ENCODE measurements around the gene TGFB1. TPM values are rescaled to one million over a fixed set of nuclear protein-coding genes. Genes with fewer than 3 reads are reported as not detected.

The TGFB1 gene
- total RNA-seq, 4 donors from 2014 or later = 11.4 to 26.9 (median 22.2) TPM

DNA sequence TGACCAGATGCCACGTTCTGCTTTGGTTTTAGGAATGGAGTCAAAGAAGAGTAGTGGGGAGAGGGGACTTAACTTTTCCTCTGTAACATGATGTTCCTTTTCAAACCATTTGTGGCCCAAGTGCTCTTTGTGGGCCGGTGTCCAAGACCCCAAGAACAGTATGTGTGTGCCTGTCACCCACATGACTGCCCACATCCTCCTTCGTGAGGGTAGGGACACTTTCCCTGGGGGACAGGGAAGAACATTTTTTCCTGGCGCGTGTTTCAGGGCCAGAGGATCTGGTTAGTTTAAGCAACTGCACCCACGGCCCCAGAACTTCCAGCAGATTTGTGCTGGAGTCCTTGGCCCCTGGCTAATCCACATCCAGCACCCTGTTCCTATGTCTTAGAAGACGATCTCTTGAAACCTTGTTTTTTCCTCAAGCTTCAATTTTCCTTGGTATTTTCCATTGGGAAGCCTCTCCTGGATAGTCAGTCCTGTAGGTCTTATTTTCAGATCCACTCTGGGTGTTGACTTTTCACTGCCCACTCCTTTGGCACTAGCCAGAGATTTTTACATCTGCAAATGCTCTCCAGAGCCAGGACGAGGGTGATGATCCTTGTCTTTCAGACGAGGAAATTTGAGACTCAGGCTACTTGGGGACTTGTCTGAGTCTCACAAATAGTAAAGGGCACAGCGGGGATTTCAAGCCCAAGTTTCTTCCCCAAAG, 54.5 kb downstream of the TGFB1 start:
- H3K4me3 ChIP-seq (ENCODE audit: low read depth, poor library complexity, severe bottlenecking) = no peak overlapping the region
- intact Hi-C loops (cut with DNase I; ENCODE audit: low total_unique reads) = no loop called here
- WGBS, 2 donors = 43 to 50% methylated on average over 10 of the region's 10 CpGs
- peak in 1 of 2 donors; percentile 64 for DNase-seq (ENCODE audit: low spot score in 2 of 2)
- TF ChIP-seq POLR2A (IDR thresholded peaks at IDR 0.05) = no peak
- TF ChIP-seq, protein P1, sequence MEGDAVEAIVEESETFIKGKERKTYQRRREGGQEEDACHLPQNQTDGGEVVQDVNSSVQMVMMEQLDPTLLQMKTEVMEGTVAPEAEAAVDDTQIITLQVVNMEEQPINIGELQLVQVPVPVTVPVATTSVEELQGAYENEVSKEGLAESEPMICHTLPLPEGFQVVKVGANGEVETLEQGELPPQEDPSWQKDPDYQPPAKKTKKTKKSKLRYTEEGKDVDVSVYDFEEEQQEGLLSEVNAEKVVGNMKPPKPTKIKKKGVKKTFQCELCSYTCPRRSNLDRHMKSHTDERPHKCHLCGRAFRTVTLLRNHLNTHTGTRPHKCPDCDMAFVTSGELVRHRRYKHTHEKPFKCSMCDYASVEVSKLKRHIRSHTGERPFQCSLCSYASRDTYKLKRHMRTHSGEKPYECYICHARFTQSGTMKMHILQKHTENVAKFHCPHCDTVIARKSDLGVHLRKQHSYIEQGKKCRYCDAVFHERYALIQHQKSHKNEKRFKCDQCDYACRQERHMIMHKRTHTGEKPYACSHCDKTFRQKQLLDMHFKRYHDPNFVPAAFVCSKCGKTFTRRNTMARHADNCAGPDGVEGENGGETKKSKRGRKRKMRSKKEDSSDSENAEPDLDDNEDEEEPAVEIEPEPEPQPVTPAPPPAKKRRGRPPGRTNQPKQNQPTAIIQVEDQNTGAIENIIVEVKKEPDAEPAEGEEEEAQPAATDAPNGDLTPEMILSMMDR (IDR thresholded peaks at IDR 0.05) = no peak

DNA sequence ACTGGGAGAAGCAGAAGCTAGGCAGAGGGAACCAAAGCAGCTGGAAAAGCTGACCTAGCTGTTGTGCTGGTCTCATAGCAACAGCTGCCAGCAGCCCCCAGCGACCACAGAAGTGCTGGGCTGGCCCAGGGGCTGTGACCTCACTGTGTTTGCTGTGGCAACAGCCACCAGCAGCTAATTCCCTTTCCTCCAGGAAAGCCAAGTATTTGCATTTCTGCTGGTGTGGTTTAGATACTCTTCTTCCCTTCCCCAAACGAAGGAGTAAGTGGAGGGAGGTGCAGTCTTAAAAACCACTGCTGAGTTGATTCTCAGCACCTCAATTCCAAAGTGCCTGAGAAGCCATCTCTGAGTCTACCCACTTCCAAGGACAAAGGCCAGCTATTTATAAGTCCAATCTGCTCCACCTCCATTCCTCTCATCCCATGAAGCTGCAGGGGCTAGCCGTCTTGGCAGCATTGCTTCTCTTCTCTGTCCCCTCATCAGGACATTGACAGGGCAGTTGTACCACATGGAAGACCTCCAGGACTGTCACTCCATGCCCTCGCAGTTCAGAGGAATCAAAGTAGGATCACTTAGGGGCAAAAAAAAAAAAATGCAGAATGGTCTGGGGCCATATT, 55.3 kb downstream of the TGFB1 start:
- 15 to 37% methylated on average over 4 of the region's 4 CpGs for WGBS, 2 donors
- intact Hi-C loops (cut with DNase I; ENCODE audit: low total_unique reads) = no loop called here
- peak; percentile 56 to 90 for DNase-seq (ENCODE audit: low spot score in 2 of 2)
- no peak overlapping the region for H3K4me3 ChIP-seq (ENCODE audit: low read depth, poor library complexity, severe bottlenecking)
- TF ChIP-seq, protein P1 (IDR thresholded peaks at IDR 0.05) = no peak
- no peak for TF ChIP-seq POLR2A (IDR thresholded peaks at IDR 0.05)

GRCh38 chr19:41297628-41298347, 55.9 kb downstream of the TGFB1 start:
- H3K4me3 ChIP-seq (ENCODE audit: low read depth, poor library complexity, severe bottlenecking) = no peak overlapping the region

GRCh38 chr19:41296433-41296871, 57.3 kb downstream of the TGFB1 start:
- intact Hi-C loops (cut with DNase I; ENCODE audit: low total_unique reads) = no loop called here
- 49 to 74% methylated on average over 2 of the region's 2 CpGs for WGBS, 2 donors
- no peak for TF ChIP-seq POLR2A (IDR thresholded peaks at IDR 0.05)
- TF ChIP-seq, protein P1 (IDR thresholded peaks at IDR 0.05) = no peak
- DNase-seq (ENCODE audit: low spot score in 2 of 2) = no peak
- no peak overlapping the region for H3K4me3 ChIP-seq (ENCODE audit: low read depth, poor library complexity, severe bottlenecking)

More at GRCh38 chr19:41297628-41298347, 55.9 kb downstream of the TGFB1 start:
- 56 to 71% methylated on average over 7 of the region's 7 CpGs for WGBS, 2 donors
- TF ChIP-seq POLR2A (IDR thresholded peaks at IDR 0.05) = no peak
- TF ChIP-seq, protein P1 (IDR thresholded peaks at IDR 0.05) = no peak
- no peak for DNase-seq (ENCODE audit: low spot score in 2 of 2)
- intact Hi-C loops (cut with DNase I; ENCODE audit: low total_unique reads) = no loop called here

GRCh38 chr19:41295499-41295898, 58.2 kb downstream of the TGFB1 start:
- TF ChIP-seq POLR2A (IDR thresholded peaks at IDR 0.05) = no peak
- TF ChIP-seq, protein P1 (IDR thresholded peaks at IDR 0.05) = no peak
- H3K4me3 ChIP-seq (ENCODE audit: low read depth, poor library complexity, severe bottlenecking) = no peak overlapping the region
- WGBS, 2 donors = 76 to 79% methylated on average over 6 of the region's 6 CpGs
- no peak for DNase-seq (ENCODE audit: low spot score in 2 of 2)
- intact Hi-C loops (cut with DNase I; ENCODE audit: low total_unique reads) = no loop called here
